ENCODE measurements around the gene SUPT3H.

Gene SUPT3H

GRCh38 chr6:44843734-44844133 is 534.0 kb downstream of the SUPT3H start:
- no peak for DNase-seq

DNA sequence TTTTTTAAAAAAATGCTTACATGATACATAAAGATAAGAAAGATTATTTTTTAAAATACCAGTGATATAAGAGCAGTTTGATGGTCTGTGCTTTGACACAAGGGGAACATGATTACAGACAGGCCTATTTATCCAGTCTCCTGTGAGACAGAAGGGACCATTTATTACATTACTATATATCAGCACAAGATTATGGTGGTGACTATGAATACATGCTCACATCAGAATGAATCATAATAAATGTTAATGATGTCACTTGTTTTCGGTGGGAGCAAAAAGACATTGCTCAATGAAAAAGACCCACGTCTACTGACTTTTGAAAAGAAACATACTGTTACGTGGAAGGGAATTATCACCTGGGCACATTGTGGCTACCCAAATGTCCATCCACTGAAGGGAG is 535.1 kb downstream of the SUPT3H start:
- no peak for DNase-seq

DNA sequence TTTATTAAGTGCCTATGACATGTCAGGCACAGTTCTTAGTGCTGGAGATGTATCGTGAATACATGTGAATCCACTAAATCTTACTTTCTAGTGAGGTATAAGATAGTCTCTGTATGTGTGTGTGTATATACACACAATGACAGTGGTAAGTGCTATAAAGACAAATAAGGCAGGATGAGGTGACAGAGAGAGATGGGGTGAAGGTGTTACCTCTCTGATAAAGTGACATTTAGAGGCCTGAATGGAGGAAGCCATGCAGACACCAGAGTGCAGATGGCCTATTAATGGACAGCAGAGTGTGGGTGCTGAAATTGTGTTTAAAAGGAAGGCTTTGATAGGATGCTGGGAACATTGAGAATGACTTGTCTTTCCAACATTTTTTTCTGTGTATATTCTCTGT is 535.9 kb downstream of the SUPT3H start:
- DNase-seq = no peak

DNA sequence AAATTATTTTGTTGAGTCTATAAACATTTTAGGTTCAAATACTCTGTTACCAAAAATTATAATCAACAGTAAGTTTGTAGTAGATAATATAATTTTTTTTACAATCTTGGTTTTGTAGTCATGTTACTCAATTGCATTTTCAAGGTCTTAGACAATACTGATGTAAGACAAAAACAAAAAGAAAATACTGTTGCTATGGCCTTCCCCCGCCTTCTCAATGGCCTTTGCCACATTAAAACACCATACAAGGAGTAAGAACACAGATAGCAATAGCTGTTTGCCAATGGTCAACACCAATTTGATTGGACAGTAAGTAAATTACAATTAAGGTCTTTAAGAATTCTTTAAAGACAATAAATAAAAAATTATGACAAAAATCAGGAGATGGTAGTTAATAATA is 540.0 kb downstream of the SUPT3H start:
- DNase-seq = no peak

GRCh38 chr6:44837255-44837654 is 540.5 kb downstream of the SUPT3H start:
- DNase-seq = no peak

DNA sequence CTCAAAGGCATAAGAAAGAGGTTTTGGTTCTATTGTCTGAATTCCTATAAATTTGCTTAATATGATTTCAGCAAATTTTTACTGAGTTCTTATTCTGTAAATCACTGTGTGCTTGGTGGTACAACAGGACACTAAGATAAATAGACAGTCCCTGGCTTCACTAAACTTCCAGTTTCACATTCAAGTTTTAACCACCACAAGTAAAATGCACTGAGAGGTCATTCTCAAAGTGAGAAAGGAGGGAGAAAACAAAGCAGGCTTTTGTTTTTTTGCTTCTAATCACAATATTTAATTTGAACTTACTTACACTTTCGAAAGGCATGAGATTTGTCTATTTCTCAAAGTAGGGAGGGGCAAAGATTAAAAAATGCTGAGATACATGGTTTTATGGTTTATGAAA is 544.5 kb downstream of the SUPT3H start:
- DNase-seq = no peak

DNA sequence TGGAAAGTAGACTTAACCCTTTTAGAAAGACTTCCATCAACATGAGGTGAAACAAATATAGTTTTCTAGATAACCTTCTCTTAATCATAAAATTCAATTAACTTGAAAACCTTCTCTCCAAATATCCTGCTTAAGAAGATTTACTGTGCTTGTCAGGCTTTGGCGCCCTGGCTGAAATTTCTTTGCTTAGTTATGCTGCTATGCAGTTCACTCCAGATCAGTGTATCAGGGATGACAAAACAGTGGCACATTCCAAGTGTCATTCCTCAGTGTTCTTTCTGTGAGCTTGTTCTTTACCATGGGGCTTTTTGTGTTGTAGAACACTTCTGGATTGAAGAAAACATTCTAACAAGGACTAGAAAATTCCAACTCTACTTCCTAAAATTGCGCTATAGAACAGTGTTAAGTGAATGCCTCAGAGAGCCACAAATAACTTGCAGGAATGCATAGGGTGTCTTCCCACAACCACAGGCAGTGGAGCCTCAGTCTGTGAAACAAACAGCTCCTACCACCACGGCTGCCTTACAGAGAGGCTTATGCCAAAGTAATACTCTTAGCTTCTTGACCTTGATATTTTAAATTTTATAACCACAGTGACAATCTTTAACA is 546.6 kb downstream of the SUPT3H start:
- DNase-seq = no peak

GRCh38 chr6:44829836-44830235 is 547.9 kb downstream of the SUPT3H start:
- DNase-seq = no peak

DNA sequence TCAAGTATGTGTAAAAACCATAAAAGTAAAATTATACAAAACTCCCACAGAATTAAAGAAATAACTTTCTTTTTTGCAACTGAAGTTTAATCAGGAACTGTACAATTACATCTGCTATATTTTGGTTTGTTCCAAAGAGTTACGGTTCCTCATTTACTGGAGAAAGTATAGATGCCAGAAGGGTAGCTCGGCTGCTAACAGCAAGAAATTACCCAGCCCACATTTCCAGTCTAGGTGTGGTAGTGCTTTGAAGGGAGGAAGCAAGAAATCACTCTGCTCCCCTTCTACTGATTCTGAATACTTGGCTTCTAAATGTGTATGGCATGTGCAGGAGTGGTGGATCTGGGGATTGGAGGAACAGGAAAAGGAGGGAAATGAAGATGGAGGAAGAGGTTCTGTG is 549.0 kb downstream of the SUPT3H start:
- no peak for DNase-seq

- DNase-seq = no peak
These were observed 551.6 kb downstream of the SUPT3H start for GRCh38 chr6:44826025-44826676.

GRCh38 chr6:44825273-44825672 is 552.5 kb downstream of the SUPT3H start:
- no peak for DNase-seq

DNA sequence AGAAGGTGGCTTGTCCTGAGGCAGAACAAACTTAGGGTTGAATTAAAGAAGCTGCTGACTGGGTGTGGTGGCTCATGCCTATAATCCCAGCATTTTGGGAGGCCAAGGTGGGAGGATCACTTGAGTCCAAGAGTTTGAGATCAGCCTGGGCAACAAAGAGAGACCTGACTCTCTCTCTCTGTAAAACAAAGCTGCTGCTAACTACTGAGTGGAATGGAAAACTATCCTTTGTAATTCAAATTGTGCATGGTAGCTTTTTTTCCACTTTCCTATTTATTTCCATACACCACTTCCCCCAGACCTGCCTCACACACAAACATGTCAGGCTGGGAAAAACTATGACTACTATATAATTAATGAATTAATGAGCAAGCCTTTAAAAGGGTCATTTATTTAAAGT is 553.2 kb downstream of the SUPT3H start:
- DNase-seq = no peak

- DNase-seq = no peak
These were observed 557.0 kb downstream of the SUPT3H start for GRCh38 chr6:44820759-44821158.

GRCh38 chr6:44820321-44820720 is 557.4 kb downstream of the SUPT3H start:
- no peak for DNase-seq

DNA sequence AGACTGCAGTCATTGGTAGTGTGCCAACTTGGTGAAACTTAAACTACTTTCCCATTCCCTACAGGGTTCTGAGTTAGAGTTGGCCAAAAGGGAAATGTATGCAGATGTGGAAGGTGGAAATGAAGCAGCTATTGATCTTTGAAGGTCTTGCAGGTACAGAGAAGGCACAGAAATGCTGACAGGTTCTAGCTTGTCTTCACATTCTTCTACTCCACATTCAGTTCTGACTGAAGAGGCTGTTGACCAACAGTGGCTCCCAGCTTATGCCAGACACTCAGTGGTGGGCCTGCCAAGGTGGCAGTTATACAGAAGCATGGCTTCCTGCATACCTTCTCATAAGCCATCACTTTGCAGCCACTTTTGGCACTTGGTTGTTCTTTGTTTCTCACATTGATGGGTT is 566.3 kb downstream of the SUPT3H start:
- no peak for DNase-seq

DNA sequence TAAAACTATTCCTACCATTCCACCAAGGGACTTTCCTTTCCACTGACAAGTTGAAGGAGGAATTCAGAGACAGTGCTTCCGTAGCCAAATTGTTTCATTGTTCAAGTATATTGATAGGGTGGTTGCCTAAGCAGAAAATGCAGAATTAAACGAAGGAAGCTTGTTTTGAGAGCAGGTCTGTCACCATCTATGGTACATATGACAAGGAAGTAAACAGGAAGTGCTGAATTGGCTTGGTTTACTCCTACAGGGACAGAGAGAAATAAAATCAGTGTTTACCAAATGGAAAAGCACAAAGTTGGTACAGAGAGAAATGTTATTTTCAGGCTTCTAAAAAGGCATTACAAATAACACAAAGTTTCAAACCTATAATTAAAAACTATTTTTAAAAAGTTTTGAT is 568.5 kb downstream of the SUPT3H start:
- DNase-seq = no peak

DNA sequence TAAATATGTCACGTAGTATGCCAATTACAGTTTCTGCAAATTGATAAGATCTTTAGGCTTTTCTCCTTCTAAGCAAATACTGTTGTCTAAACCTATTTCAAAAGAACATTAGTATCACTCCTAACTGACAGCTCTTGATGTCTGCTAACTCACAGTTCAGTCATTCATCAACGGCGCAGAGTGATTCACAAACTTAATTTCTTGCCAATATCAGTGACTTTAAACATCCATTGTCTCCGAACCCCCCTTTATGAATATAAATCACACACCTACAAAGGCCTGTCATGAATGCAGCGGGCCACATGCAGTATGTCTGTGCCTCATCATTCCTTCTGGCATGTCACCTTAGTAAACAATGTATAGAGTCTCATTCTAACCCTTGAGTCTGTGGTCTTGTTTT is 569.6 kb downstream of the SUPT3H start:
- no peak for DNase-seq

DNA sequence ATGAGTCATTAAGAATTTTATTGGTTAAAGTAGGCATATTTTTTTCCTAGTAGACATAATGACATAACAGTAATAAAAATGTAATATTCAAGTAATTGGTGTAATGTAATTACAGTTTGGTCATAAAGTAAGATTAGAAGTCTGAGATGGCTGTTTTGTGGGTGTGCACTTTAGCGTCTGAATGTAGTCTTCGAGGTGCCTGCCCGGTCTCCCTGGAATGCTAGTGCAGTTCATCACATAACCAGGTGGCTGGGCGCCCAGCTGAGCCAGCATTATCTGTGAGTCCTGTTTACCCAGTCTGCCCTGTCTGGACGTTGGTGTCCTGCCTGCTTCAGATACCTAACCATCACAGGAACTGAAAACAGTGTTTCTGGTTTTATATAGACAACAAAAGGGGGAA is 571.1 kb downstream of the SUPT3H start:
- DNase-seq = no peak

GRCh38 chr6:44805238-44805846 is 572.4 kb downstream of the SUPT3H start:
- DNase-seq = no peak

- DNase-seq = no peak
These were observed 573.1 kb downstream of the SUPT3H start for GRCh38 chr6:44804546-44805159.

DNA sequence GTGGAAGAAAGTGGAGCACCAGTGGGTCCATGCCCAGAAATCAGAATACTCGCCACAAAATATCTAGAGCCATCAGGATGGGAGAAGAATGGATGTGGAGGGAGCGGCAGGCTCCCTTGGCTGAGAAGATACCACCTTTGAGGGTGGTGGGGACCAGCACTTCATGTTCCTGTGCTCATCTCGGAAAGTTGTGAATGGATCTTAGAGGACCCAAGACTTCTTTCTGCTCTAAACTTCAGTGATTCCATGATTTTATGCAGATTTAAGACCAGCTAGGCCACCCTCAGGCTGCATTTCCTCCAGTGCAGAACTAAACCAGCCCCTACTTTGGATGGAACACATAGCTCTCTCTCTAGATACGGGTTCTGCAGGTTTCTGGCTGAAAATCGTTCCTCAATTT is 573.7 kb downstream of the SUPT3H start:
- DNase-seq = no peak

DNA sequence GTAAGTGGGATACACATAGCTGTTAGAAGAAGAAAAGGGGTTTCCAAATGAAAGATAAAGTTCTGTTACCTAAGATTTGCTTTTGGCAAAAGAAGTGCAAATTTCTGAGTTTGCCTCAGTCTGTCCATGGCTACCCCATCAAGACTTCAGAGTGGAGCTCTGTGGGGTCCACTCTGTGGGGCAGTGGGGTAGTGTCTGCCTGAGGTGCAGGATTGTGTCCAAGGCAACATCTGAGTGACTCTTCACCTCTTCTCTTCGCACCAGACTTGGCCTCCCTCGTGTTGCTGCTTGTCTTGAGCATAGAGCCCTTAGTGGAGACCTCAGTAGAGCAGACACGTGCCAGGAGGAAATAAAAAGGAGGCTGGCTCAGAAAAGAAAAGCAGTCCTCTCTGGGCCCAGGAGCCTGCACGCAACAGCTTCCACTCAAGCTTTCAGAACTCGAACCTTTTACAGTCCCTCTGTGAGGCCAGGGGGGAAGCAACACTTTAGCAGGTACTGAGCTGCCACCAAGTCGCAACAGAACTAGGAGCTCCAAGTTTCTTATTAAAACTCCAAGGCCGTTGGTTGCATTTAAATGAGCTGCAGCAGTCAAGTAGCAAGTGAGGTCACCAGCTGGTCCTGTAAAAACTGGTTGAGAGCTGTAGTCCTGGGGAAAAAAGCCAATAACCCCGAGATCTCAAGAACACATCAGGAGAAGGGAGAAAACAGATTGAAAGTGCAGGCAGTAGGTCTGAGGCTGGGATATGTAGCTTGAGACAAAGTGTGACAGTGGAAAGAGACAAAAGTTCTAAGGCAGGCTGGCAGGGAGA is 576.7 kb downstream of the SUPT3H start:
- no peak for DNase-seq

All from hypothalamus (tissue), 51 donors.